SW 1271 (cell line): Measurements from ENCODE around the gene GNLY.
"Not testable (repeated sequence)": the region's sequence is repeated elsewhere in the genome, so short reads cannot be mapped to it uniquely, and the experiment has no call there.

ENCODE experiments used
- DNase-seq, 2 experiments: peaks; one replicate each; lab custom pipeline; 2025; lab: John Stamatoyannopoulos, UW

GNLY gene

DNA sequence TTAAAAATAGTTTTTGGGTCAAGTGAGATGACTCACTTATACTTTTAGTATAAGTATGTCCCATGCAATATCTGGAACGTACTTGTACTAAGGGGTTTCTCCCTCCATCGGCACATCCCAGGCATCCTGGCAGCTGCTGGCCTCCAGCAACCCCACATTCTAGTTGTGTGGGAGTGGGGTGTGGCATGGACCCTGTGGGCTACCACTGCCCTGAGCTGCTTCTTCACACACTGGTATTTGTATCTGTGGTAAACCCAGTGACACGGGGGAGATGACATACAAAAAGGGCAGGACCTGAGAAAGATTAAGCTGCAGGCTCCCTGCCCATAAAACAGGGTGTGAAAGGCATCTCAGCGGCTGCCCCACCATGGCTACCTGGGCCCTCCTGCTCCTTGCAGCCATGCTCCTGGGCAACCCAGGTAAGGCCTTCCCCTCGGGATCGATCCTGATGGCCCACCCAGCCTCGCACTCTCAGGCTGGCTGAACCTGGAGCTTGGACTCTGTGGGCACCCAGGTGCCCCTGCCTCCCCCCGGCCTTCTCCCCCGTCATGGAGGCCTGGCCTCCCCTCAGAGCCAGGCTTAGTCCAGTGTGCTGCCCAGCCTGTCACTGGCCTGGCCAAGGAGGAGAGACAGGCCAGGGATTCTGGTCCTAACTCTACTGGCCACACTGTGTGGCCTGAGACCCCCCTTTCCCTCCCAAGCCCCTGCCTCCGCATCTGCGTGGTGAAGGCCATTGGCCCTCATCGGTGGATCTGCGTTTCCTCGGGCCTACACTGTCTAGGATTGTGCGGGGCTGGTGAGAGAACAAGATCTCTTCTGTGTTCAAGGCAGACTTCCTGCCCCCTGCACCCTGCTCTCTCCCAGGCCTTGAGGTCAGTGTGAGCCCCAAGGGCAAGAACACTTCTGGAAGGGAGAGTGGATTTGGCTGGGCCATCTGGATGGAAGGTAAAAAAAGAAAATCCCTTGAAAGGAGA lies at the start of gene GNLY:
GNLY (plus strand) TSS at position 307 of the 974 bp plus-strand sequence; CDS start at position 368, 61 bp downstream.
- no peak for DNase-seq

DNA sequence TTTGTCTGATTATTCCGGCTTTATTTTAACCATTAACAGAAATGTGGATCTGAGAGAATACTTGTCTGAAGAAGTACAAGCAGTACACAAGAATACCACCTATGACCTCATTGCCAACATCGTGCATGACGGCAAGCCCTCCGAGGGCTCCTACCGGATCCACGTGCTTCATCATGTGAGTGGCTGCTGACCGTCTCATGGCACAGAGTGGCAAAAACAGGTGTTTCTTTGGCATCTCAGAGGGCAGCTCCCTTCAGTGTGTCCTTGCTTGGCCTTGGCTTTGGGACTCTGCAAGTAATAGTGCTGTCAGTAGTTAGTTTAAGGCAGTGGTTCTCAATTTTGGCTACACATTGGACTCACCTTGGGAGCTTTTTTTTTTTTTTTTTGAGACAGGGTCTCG lies 49.2 kb upstream of the GNLY start:
- DNase-seq, result no peak

DNA sequence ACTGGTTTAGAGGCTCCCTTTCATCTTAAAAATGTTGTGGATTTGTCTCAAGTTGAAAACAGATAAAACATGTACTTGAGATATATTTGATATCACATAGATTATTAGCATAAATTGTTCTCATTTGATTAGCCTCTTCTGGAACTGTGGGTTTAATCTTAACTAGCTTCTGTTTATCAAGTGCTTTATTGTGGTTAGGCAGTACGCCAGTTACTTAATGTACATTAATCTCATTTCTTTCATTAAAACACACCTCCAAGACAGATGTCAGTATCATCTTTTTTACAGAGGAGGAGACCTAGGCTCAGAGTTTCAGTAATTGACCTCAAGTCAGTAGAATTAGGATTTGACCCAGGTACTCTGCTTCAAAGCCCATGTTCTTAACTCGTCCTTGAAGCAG lies 48.0 kb upstream of the GNLY start:
- no peak for DNase-seq

DNA sequence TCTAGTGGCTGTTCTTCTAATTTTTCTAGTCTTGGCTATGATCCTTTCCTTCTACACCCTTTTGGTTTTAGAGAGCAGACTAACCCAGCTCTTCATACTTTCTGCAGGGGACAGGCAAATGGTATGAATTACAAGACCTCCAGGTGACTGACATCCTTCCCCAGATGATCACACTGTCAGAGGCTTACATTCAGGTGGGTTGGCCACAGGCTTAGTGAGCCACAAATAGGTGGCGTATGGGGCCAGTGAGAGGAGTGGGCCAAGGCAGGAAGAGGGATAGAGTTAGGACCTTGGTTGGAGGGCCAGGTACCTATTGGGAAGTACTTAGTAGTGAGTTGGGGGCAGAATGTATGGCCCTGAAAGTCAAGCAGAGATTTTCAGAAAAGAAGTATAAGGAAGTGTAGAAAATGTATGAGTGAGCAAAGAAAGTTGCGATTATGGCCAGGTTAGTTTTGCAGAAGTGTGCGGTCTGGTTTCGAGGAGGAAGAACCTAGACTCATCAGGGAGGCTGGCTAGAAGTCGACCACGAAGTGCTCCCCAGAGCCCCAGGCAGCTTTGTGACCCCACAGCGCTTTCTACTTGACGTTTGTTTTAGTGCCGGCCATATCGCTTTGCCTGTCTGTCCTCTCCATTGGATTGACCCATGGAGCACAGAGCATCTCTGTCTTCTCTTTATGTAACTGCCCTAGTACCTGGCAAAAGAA lies 46.2 kb upstream of the GNLY start:
- no peak for DNase-seq

DNA sequence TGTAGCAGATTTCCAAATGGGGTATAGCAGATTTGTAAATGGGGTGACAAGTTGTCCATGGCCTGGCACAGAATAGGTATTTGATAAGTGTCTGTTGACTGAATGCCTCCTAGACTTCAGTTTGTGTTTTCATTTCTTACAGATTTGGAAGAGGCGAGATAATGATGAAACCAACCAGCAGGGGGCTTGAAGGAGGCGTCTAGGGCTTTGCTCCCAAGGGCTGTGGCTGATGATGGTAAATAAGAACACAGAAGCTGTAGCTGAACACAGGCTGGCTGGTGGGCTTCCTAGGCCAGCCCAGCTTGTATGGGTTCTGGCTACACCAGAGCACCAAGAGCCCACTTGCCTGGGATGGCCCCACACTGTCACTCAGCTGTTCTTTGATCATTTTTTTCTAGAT lies 45.5 kb upstream of the GNLY start:
- DNase-seq, result peak; percentile 10 to 27

DNA sequence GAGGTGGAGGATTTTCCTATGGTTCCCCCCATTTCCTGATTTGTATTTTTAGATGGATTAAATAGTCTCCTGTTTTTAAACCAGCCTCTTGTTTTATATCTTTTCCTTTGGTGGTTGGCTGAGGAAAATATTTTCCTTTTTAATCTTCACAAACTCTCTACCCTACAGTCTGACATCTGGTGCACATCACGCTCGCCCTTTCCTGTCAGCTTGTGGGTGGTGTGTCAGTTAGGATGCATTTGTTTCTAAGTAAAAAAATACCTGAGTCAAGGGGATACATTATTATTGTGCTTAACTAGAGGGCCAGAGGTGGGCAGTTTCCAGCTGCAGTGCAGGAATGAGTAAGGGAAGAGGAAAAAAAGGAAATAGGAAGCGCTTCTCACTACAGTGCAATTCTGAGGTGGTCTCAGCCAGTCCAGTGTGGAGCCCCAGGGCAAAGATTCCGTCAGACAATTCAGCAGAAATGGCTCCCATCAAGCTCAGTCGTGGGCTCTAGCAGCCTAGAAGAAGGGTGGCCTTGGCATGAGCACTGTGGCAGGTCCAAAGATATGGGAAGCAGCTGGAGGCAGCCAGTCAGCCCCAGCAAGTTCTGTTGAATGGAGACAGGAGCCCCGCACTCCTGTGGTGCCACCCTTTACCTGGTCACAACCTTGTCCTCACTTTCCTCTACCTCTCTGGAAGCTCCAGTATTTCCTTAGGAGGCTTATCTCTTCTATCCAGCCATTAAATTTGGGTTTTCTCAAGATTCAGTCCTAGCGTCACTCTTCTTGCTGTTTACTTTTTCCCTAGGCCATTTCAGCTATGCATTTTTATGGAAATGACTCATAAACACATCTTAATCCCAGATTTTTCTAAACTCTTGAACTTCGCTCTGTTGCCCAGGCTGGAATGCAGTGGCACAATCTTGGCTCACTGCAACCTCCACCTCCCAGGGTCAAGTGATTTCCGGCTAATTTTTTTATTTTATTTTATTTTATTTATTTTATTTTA lies 44.7 kb upstream of the GNLY start:
- DNase-seq, result no peak

DNA sequence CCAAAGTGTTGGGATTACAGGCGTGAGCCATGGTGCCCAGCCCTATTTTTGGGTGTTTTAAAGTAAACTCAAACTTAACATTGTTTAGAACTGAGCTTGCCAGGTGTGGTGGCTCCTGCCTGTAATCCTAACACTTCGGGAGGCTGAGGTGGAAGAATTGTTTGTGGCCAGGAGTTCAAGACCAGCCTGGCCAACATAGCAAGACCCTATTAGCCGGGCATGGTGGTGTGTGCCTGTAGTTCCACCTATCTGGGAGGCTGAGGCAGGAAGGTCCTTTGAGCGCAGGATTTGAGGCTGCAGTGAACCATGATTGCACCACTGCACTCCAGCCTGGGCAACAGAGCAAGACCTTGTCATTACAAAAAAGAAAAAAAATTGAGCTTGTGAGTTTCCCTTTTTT lies 43.7 kb upstream of the GNLY start:
- DNase-seq, result no peak

DNA sequence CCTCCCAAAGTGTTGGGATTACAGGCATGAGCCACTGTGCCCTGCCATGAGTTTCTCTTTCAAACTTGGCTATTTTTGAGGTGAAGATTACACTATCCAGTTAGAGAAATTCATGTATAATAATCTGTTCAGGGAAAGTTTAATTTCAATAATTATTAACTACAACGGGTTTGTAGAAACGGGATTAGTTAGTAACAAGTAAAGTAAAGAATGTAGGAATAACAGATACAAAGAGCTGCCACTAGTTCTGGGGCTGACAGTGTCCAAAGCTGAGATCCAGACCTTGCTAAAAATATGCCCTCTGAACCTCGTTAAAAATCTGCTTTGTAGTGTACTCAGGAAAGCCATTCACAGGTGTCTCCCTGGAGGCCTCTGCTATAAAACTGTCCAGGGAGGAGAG lies 43.1 kb upstream of the GNLY start:
- DNase-seq, result no peak

DNA sequence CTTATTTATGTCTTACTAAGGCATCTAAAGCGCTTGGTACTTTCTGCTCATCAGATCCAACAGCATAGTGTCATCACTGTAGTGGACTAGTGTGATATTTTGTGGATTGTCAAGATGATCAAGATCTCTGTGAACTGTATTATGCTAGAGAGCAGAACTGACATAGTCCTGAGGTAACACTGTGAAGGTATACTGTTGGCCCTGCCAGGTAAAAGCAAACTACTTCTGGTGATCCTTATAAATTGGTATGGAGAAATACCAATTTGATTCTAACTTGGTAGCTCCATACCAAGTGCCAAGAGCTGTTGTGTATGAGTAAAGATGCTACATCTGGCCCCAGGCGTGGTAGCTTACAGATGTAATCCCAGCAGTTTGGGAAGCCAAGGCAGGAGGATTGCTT lies 42.1 kb upstream of the GNLY start:
- DNase-seq, result no peak

DNA sequence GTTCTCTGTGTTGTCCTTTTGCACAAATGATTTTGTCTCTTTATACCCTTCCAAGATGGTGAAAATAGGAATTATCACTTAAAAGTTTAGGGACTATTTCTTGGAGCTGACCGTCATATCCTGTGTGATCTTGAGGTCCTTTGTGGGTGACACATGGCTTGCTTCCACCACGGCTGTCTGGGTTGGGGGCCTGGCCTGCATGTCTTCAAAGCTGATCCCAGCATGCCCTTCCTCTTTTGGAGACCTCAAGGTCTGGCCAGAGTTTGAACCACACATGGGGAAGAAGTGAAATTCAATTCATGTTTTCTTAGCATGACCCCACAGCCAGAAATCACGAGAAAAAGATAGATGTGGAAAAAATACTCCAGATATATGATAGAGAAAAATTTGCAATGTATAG lies 40.2 kb upstream of the GNLY start:
- no peak for DNase-seq

DNA sequence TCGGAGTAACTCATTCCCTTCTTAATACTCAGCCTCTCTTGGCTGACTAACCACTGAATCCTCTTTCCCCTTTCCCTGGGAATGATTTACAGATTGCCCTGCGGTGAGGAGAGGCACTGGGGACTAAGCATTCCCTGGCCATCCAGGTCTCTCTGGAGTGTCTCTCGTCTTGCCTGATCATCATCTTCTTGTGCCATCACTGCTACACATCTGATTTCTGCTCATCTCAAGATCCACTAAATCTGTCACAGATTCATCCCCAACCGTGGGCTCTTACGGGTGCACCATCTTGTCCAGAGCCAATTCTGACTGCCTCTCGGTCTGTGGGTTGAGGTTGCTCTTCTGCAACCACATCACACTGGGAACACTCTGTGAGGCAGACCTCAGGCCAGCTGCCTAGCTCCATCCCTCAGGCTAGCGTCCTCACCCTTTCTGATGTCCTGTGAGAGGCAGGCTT lies 38.2 kb upstream of the GNLY start:
- DNase-seq, result no peak

DNA sequence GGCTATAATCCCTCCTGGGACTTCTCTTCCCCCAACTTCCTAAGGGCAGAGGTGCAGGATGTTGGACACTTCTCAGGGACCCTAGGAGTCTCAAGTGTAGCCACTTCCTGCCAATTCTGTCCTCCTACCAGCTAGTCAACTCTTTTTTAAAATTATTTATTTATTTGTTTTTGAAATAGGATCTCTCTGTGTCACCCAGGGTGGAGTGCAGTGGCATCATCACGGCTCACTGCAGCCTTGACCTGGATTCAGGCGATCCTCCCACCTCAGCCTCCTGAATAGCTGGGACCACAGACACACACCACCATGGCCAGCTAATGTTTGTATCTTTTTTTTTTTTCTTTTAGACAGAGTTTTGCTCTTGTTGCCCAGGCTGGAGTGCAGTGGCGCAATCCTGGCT lies 37.7 kb upstream of the GNLY start:
- no peak for DNase-seq

DNA sequence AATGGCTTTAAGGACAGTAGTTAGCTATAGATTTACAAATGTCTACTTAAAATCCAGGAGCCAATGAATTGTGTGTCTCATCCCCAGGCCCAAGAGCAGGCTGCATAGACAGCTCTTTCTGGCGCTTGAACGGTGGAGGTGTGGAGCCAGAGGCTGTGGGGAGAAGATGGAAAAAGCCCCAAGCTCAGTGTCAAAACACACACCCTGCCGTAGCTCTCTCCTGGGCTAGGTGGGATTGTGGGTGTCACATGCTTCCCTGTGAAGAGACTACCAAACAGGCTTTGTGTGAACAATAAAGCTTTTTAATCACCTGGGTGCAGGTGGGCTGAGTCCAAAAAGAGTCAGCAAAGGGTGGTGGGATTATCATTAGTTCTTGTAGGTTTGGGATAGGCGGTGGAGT lies 36.8 kb upstream of the GNLY start:
- DNase-seq, result not testable (repeated sequence)

DNA sequence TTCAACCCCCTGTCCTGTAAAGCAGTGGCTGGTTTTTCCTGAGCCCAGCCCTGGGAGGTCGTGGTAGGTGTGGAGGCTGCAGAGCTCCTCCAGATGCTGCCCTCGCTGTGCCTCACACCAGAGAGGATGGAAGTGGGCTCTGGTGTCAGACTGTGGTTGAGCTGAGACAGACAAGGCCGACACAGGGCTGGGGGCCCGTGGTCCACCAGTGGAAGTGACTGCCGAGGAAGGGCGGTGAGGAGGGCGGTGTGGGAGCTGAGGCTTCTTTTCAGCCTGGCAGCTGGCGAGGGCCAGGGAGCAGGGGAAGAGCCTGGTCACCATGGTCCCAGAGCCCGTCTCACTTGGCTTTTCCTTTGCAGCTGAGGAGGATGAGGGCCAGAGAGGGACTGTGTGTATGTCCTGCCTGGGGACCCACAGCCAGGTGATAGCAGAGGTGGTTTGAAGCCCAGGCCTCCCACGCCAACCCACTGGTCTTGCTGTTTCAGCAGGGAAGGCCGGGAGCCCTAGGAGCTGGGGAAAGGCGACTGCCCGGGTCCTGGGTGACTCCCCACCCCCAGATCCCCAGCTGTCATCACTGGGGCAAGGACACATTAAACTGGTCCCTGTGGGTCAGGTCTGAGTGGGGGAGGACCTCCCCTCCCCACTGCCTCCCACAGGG lies 34.7 kb upstream of the GNLY start:
- DNase-seq, result no peak

DNA sequence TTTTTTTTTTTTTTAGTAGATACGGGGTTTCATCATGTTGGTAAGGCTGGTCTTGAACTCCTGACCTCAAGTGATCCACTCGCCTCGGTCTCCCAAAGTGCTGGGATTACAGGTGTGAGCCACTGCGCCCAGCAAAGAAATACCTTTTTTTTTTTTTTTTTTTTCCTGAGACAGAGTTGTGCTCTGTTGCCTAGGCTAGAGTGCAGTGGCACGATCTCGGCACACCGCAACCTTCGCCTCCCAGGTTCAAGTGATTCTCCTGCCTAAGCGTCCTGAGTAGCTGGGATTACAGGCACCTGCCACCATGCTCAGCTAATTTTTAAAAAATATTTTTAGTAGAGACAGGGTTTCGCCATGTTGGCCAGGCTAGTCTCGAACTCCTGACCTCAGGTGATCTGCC lies 33.9 kb upstream of the GNLY start:
- not testable (repeated sequence) for DNase-seq

DNA sequence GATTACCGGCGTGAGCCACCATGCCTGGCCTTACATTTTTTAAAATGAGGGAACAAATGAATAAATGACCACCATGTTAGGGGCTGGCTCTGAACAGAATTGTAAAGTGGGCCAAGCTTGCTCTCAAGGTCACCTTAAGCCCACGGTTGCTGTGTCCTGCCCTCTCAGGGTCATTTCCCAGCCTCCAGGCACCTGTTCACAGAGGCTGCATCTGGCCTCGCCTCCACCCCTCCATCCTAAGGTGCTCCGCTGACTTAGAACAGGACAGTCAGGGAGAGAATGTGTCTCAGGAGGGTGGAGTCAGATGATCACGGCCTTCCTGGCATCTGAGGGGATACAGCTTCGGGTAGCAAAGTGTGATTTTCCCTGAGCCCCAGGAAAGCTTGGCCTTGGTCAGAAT lies 33.4 kb upstream of the GNLY start:
- DNase-seq, result no peak

DNA sequence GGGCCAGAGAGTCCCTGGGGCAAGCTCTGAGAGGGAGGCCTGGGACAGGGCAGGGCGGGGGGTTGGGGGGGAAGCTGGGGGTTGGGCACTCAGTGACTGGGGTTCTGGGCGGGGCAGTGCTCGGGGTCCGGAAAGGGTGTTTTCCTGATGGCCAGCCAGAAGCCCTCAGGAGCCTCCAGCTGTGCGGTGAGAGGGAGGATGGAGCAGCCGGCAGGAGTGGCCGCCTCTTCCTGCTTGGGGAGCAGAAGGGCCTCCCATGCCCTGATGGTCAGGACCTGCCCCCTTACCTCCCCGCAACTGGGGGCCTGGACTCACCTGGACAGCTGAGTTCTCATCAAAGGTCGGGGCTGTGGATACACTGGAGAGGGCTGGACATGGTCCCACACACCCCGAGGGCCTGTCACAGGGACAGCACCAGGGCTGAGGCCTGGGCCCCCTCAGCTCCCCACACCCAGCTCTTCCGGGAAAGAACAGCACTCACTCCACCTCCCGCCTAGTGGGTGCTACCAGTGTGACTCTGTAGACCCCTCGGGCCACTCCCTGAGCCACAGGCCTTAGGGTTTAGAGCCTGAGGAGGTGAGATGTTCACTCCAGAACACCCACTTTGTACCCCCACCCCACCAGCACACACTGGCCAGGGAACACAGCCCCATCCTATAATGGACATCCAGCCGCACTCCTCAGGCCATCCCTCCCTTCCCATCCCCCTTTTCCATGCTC lies 32.9 kb upstream of the GNLY start:
- DNase-seq, result no peak

DNA sequence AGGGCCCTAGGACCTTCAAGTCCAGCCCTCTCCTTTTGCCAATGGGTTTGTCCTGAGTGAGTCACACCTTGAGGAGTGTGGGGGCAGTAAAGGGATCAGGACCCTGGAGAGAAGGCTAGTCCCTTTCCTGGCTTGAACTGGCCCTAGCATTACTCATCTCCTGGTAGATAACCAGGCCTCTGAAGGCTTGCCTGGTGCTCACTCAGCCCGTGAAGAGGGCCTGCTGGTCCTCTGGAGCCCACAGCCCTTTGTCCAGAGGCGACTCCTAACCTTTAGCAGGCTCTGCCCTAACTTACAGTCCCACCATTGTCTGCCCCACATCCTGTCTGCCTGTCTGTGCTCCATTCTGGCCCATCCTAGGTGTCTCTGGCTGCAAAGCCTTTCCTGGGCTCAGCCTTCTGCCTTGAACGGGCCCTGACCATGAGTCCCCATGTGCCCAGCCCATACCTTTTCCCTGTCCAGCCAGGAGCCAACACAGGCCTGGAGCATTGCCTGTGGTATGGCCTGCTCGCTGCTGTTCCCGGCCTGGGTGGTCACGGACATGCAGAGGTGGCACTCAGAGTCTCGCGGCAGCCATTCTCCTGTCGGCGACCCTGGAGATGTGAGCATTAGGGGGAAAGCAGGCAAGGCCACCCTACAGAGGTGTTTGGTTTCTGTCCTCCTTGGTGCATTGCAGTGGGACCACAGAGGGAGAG lies 31.1 kb upstream of the GNLY start:
- peak in 1 of 2 experiments; percentile 17 for DNase-seq

DNA sequence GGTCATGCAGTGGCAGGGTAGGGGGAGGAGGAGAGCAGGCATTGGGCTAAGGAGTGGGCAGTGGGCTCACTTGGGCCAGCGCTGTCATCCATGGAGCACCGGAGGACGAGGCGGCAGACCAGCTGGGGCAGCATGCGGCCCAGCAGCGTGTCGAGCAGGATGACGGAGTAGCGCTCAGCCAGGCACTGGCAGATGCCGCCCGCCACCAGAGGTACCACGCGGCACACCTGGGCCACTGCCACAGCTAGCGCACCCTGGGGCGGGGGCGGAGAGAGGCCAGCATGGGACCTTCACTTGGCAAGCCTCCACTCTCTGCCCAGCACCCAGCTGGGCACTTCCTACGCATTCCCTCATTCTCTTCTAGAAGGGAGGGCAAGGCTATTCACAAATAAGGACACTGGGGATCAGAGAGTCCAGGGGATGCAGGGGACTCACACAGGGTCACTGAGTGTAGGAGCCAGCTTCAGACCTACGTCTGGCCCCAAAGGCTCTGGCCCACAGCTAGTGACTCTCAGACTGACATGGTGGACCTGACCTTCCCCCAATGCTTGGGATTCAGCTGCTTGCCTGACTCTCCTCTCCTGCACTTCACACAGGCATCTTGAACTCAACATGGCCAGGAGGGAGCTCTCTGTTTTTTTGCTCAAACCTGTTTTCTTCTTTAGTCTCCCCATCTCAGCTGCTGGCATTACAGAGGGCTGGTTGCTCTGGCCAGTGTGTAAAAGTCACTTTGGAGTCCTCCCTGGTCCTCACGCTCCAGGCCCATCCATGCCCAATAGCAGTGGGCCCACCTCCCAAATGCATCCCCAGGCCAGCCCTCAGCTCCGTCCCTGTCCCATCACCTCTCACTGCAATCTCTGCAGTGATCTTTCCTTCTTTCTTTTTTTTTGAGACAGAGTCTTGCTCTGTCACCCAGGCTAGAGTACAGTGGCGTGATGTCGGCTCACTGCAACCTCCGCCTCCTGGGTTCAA lies 30.3 kb upstream of the GNLY start:
- DNase-seq, result no peak
